Lower lobe of right lung (tissue), 2 donors: Measurements from ENCODE around the gene DNAJB7. TPM values are rescaled to one million over a fixed set of nuclear protein-coding genes. Genes with fewer than 3 reads are reported as not detected.

Experiments used
- ATAC-seq, 2 donors: fragments of 200-7000 bp; cut with Tn5 transposase; one replicate each; pipeline ENCODE4 v1.9.1; 2020 to 2022; ENCODE audit warnings: mild to moderate bottlenecking in 2 of 2, moderate library complexity in 2 of 2
- DNase-seq: peaks from one replicate; pipeline ENCODE4 v3.0.0-alpha.2; 2020
- H3K27ac ChIP-seq: fragments of 200-600 bp; one replicate; pipeline ENCODE4 v1.8.0; 2022
- H3K27me3 ChIP-seq: fragments of 200-600 bp; one replicate; pipeline ENCODE4 v1.8.0; 2022; ENCODE audit warnings: low read depth
- H3K36me3 ChIP-seq: fragments of 200-600 bp; one replicate; pipeline ENCODE4 v1.8.0; 2022; ENCODE audit warnings: mild to moderate bottlenecking
- H3K4me1 ChIP-seq: fragments of 200-600 bp; one replicate; pipeline ENCODE4 v1.8.0; 2022
- H3K4me3 ChIP-seq: fragments of 200-600 bp; one replicate; pipeline ENCODE4 v1.8.0; 2022; ENCODE audit warnings: mild to moderate bottlenecking
- H3K9me3 ChIP-seq: fragments of 200-600 bp; one replicate; pipeline ENCODE4 v1.8.0; 2022
- intact Hi-C: fragments of 100-400 bp; cut with DNase I; formaldehyde crosslinking; loops from one replicate; pipeline ENCODE4 v1.11.0; 2022
- total RNA-seq: library from RNA; stranded (reverse); fragmentation: NEBNext Ultra II Directional; extraction: Animal tissue kit (Norgen Biotek cat#: 25700); gene quantifications from one replicate; pipeline ENCODE4 v1.2.1, GENCODE V29; 2021
- TF ChIP-seq, protein P1 (sequence below): fragments of 200-600 bp; IDR thresholded peaks from one replicate; pipeline ENCODE4 v1.8.0; 2022; ENCODE audit warnings: antibody characterized with exemption, mild to moderate bottlenecking
- donor health status: DM: no; HTN: yes; CAD: no; lungs with severe emphysema.

The DNAJB7 gene
- total RNA-seq, 1 donor from 2014 or later: not detected

GRCh38 chr22:40890881-40891280 is 29.0 kb upstream of the DNAJB7 start:
- intact Hi-C loops: no loop called here
- ATAC-seq: no peak
- no peaks in the 10 kb centered on the region for H3K9me3 ChIP-seq
- no peaks in the 10 kb centered on the region for H3K27me3 ChIP-seq
- H3K36me3 ChIP-seq: peaks cover 75% of the 10 kb centered on the region
- DNase-seq: no peak
- H3K27ac ChIP-seq: no peak overlapping the region
- H3K4me1 ChIP-seq: no peaks in the 10 kb centered on the region
- TF ChIP-seq, protein P1, sequence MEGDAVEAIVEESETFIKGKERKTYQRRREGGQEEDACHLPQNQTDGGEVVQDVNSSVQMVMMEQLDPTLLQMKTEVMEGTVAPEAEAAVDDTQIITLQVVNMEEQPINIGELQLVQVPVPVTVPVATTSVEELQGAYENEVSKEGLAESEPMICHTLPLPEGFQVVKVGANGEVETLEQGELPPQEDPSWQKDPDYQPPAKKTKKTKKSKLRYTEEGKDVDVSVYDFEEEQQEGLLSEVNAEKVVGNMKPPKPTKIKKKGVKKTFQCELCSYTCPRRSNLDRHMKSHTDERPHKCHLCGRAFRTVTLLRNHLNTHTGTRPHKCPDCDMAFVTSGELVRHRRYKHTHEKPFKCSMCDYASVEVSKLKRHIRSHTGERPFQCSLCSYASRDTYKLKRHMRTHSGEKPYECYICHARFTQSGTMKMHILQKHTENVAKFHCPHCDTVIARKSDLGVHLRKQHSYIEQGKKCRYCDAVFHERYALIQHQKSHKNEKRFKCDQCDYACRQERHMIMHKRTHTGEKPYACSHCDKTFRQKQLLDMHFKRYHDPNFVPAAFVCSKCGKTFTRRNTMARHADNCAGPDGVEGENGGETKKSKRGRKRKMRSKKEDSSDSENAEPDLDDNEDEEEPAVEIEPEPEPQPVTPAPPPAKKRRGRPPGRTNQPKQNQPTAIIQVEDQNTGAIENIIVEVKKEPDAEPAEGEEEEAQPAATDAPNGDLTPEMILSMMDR: no peak
- no peak overlapping the region for H3K4me3 ChIP-seq

GRCh38 chr22:40889116-40889515 is 27.2 kb upstream of the DNAJB7 start:
- intact Hi-C loops: no loop called here

DNA sequence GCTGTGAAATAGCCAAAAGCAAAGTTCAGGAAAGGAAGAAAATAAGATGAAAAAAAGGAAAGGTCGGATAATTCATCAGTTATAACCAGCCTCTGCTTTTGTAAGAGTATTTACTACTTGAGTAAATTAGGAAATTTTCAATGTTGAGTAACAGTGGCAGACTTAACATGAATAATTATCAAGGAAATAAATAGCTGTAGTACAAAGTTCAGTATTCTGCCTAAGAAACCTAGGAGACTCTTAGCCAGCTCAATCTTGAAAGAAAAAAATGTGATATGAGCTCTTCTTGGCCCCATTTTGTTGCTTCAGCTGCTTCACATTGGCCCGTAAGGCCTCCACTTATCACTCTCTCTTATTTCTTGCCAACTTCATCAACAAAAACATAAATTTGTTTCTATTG is 17.0 kb upstream of the DNAJB7 start:
- H3K4me3 ChIP-seq: no peak overlapping the region
- peaks cover 48% of the 10 kb centered on the region for H3K36me3 ChIP-seq
- no peaks in the 10 kb centered on the region for H3K4me1 ChIP-seq
- no peaks in the 10 kb centered on the region for H3K27me3 ChIP-seq
- TF ChIP-seq, protein P1: no peak
- no peak for DNase-seq
- H3K9me3 ChIP-seq: no peaks in the 10 kb centered on the region
- intact Hi-C loops: no loop called here
- ATAC-seq: no peak
- H3K27ac ChIP-seq: no peak overlapping the region

More at GRCh38 chr22:40889116-40889515, 27.2 kb upstream of the DNAJB7 start:
- DNase-seq (no peak), ATAC-seq (no peak)
- Histone ChIP-seq H3K27me3 (no peaks in the 10 kb centered on the region), H3K4me3 (no peak overlapping the region), H3K4me1 (no peaks in the 10 kb centered on the region), H3K9me3 (no peaks in the 10 kb centered on the region), H3K27ac (no peak overlapping the region), H3K36me3 (peaks cover 82% of the 10 kb centered on the region)
- TF ChIP-seq, protein P1: no peak

DNA sequence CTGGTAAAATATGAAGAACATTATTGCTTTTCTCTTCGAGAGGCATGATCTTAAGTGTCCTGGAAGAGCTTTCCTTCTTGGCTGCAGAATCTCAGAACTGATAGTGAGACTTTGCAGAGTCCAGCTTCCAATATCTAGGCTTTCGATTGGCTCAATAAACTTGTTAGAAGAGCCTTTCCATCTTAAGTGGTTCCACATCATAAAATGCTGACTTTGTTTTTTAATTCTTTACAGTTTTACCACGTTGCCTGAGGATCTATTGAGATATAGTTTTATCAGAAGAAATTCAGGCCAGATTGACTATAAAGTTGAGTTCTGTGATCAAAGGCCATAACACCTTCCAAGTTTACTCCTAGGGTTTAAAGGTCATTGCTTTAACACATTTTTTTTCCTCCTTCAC is 15.6 kb upstream of the DNAJB7 start:
- DNase-seq: no peak
- intact Hi-C loops: no loop called here
- H3K4me1 ChIP-seq: no peaks in the 10 kb centered on the region
- peaks cover 43% of the 10 kb centered on the region for H3K36me3 ChIP-seq
- ATAC-seq: no peak
- no peaks in the 10 kb centered on the region for H3K9me3 ChIP-seq
- H3K4me3 ChIP-seq: no peak overlapping the region
- H3K27me3 ChIP-seq: no peaks in the 10 kb centered on the region
- TF ChIP-seq, protein P1: no peak
- H3K27ac ChIP-seq: no peak overlapping the region

DNA sequence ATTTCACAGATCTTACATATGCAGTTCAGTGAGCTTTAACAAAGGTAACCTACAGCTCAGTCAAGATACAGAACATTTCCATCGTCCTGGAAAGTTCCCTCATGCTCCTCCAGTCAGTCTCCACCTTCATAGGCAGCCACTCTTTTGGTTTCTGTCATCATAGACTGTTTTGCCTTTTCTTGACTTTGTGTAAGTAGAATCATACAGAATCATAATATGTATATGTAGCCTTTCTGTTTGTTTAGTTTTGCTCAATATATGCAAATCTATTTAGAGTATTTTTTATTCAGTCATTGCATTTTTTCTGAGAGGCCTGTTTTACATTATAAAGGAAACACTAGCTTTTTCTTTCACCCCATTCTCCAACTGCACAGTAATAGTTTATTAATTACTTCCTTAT is 15.0 kb upstream of the DNAJB7 start:
- no peak overlapping the region for H3K4me3 ChIP-seq
- intact Hi-C loops: no loop called here
- TF ChIP-seq, protein P1: no peak
- H3K36me3 ChIP-seq: peaks cover 41% of the 10 kb centered on the region
- H3K4me1 ChIP-seq: no peaks in the 10 kb centered on the region
- no peaks in the 10 kb centered on the region for H3K9me3 ChIP-seq
- no peak overlapping the region for H3K27ac ChIP-seq
- DNase-seq (no peak), ATAC-seq (no peak)
- H3K27me3 ChIP-seq: no peaks in the 10 kb centered on the region

DNA sequence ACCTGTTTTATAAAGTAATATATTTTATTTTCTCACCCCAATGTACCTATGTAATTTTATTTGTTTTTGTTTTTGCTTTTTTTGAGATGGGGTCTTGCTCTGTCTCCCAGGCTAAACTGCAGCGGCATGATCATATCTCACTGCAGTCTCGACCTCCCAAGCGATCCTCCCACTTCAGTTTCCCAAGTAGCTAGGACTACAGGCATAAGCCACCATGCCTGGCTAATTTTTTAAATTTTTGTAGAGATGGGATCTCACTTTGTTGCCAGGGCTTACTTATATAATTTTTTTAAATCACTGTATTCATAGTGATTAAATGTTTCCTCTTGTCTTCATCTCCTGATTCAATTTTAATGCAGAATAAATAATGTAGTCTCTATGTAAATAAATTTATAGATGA is 13.2 kb upstream of the DNAJB7 start:
- Histone ChIP-seq H3K9me3 (no peaks in the 10 kb centered on the region), H3K27ac (no peak overlapping the region), H3K36me3 (peaks cover 51% of the 10 kb centered on the region), H3K4me1 (no peaks in the 10 kb centered on the region), H3K4me3 (no peak overlapping the region), H3K27me3 (no peaks in the 10 kb centered on the region)
- TF ChIP-seq, protein P1: no peak
- ATAC-seq (no peak), DNase-seq (no peak)
- intact Hi-C loops: no loop called here
